Stimulated activated CD8-positive, alpha-beta memory T cell treated with anti-CD3 and anti-CD28 coated beads, Interleukin-15, amount 100 ng/mL, for 1 hour (primary cell): Measurements from ENCODE around the gene DSPP.
"Not testable (repeated sequence)": the region's sequence is repeated elsewhere in the genome, so short reads cannot be mapped to it uniquely, and the experiment has no call there.

Experiments
- DNase-seq: peaks from one replicate; pipeline ENCODE4 v3.0.0-alpha.2; 2020; ENCODE audit warnings: low read depth

The DSPP gene

GRCh38 chr4:87608229-87608628 lies at the start of gene DSPP:
Gene DSPP (plus strand): TSS chr4:87608529. CDS start chr4:87610909, 2,380 bp downstream.
- no peak for DNase-seq

- no peak for DNase-seq
Observed at GRCh38 chr4:87559090-87559837, 49.1 kb upstream of the DSPP start.

GRCh38 chr4:87560802-87561201 lies 47.5 kb upstream of the DSPP start:
- DNase-seq, result no peak

GRCh38 chr4:87565746-87566145 lies 42.6 kb upstream of the DSPP start:
- no peak for DNase-seq

GRCh38 chr4:87566276-87566675 lies 42.1 kb upstream of the DSPP start:
- DNase-seq, result no peak

- DNase-seq, result no peak
Observed at GRCh38 chr4:87567191-87567590, 41.1 kb upstream of the DSPP start.

- DNase-seq, result no peak
Observed at GRCh38 chr4:87570290-87570805, 38.0 kb upstream of the DSPP start.

- not testable (repeated sequence) for DNase-seq
Observed at GRCh38 chr4:87574376-87574775, 34.0 kb upstream of the DSPP start.

GRCh38 chr4:87574996-87575395 lies 33.3 kb upstream of the DSPP start:
- no peak for DNase-seq

- no peak for DNase-seq
Observed at GRCh38 chr4:87575408-87575807, 32.9 kb upstream of the DSPP start.

GRCh38 chr4:87575983-87576382 lies 32.3 kb upstream of the DSPP start:
- DNase-seq, result no peak

- DNase-seq, result no peak
Observed at GRCh38 chr4:87579478-87579877, 28.9 kb upstream of the DSPP start.

GRCh38 chr4:87580057-87580456 lies 28.3 kb upstream of the DSPP start:
- no peak for DNase-seq

- no peak for DNase-seq
Observed at GRCh38 chr4:87584222-87584908, 24.0 kb upstream of the DSPP start.

- DNase-seq, result no peak
Observed at GRCh38 chr4:87589531-87589930, 18.8 kb upstream of the DSPP start.

GRCh38 chr4:87592124-87592523 lies 16.2 kb upstream of the DSPP start:
- no peak for DNase-seq

GRCh38 chr4:87601361-87601760 lies 7.0 kb upstream of the DSPP start:
- DNase-seq, result no peak

- no peak for DNase-seq
Observed at GRCh38 chr4:87614292-87614890, 6.1 kb downstream of the DSPP start.

GRCh38 chr4:87616268-87616667 lies 7.9 kb downstream of the DSPP start:
- no peak for DNase-seq

- DNase-seq, result no peak
Observed at GRCh38 chr4:87620086-87620485, 11.8 kb downstream of the DSPP start.

- DNase-seq, result no peak
Observed at GRCh38 chr4:87620491-87620890, 12.2 kb downstream of the DSPP start.

- no peak for DNase-seq
Observed at GRCh38 chr4:87622303-87622702, 14.0 kb downstream of the DSPP start.

GRCh38 chr4:87624698-87625097 lies 16.4 kb downstream of the DSPP start:
- no peak for DNase-seq
